ENCODE data around the gene CXCL17.

CXCL17 gene

GRCh38 chr19:42422901-42423461 lies 19.8 kb downstream of the CXCL17 start:
- DNase-seq (ENCODE audit: insufficient read length, low spot score) (no peak), FAIRE-seq (no peak)
- TF ChIP-seq CTCF (IDR thresholded peaks at IDR 0.05; ENCODE audit: insufficient read depth, missing control alignments), result no peak

- no peak for DNase-seq (ENCODE audit: insufficient read length, low spot score)
- TF ChIP-seq CTCF (IDR thresholded peaks at IDR 0.05; ENCODE audit: insufficient read depth, missing control alignments), result no peak
- no peak for FAIRE-seq
Measured at GRCh38 chr19:42422092-42422900, 20.4 kb downstream of the CXCL17 start.

- TF ChIP-seq CTCF (IDR thresholded peaks at IDR 0.05; ENCODE audit: insufficient read depth, missing control alignments), result no peak
- DNase-seq (ENCODE audit: insufficient read length, low spot score) (no peak), FAIRE-seq (no peak)
Measured at GRCh38 chr19:42421591-42422031, 21.1 kb downstream of the CXCL17 start.

GRCh38 chr19:42421101-42421500 lies 21.6 kb downstream of the CXCL17 start:
- DNase-seq (ENCODE audit: insufficient read length, low spot score), result no peak
- FAIRE-seq, result no peak
- no peak for TF ChIP-seq CTCF (IDR thresholded peaks at IDR 0.05; ENCODE audit: insufficient read depth, missing control alignments)

GRCh38 chr19:42420055-42420544 lies 22.6 kb downstream of the CXCL17 start:
- FAIRE-seq, result no peak
- TF ChIP-seq CTCF (IDR thresholded peaks at IDR 0.05; ENCODE audit: insufficient read depth, missing control alignments), result peak; percentile 47
- no peak for DNase-seq (ENCODE audit: insufficient read length, low spot score)

- TF ChIP-seq CTCF (IDR thresholded peaks at IDR 0.05; ENCODE audit: insufficient read depth, missing control alignments), result no peak
- FAIRE-seq (no peak), DNase-seq (ENCODE audit: insufficient read length, low spot score) (no peak)
Measured at GRCh38 chr19:42419309-42419708, 23.4 kb downstream of the CXCL17 start.

- no peak for TF ChIP-seq CTCF (IDR thresholded peaks at IDR 0.05; ENCODE audit: insufficient read depth, missing control alignments)
- DNase-seq (ENCODE audit: insufficient read length, low spot score) (no peak), FAIRE-seq (no peak)
Measured at GRCh38 chr19:42412661-42413076, 30.1 kb downstream of the CXCL17 start.
